ENCODE measurements around the gene DCAF10.

The DCAF10 gene

GRCh38 chr9:37784616-37785483, 15.7 kb upstream of the DCAF10 start, which contains the start of gene EXOSC3:
Gene EXOSC3, minus strand, starts transcription at chr9:37785064. Its CDS starts 20 bp downstream, at chr9:37785044.
- H3K27ac ChIP-seq, result peak within 1 kb of the TSS; percentile 87
- no peak for TF ChIP-seq CTCF (conservative IDR thresholded peaks at IDR 0.05)

- H3K27ac ChIP-seq, result no peak overlapping the region
- TF ChIP-seq CTCF (conservative IDR thresholded peaks at IDR 0.05), result no peak
Measured at GRCh38 chr9:37787059-37787458, 13.5 kb upstream of the DCAF10 start.

GRCh38 chr9:37788332-37788731, 12.3 kb upstream of the DCAF10 start:
- H3K27ac ChIP-seq, result no peak overlapping the region
- TF ChIP-seq CTCF (conservative IDR thresholded peaks at IDR 0.05), result no peak

GRCh38 chr9:37790096-37790495, 10.5 kb upstream of the DCAF10 start:
- no peak overlapping the region for H3K27ac ChIP-seq
- TF ChIP-seq CTCF (conservative IDR thresholded peaks at IDR 0.05), result no peak

- no peak overlapping the region for H3K27ac ChIP-seq
- TF ChIP-seq CTCF (conservative IDR thresholded peaks at IDR 0.05), result no peak
Measured at GRCh38 chr9:37792122-37792521, 8.5 kb upstream of the DCAF10 start.

- no peak for TF ChIP-seq CTCF (conservative IDR thresholded peaks at IDR 0.05)
- H3K27ac ChIP-seq, result no peak overlapping the region
Measured at GRCh38 chr9:37796232-37796631, 4.4 kb upstream of the DCAF10 start.

GRCh38 chr9:37798677-37799076, 1.9 kb upstream of the DCAF10 start:
- H3K27ac ChIP-seq, result no peak overlapping the region
- TF ChIP-seq CTCF (conservative IDR thresholded peaks at IDR 0.05), result no peak
